Peyer's patch (tissue), 4 donors: ENCODE results near the gene RMP24.
"Not testable (repeated sequence)": the region's sequence is repeated elsewhere in the genome, so short reads cannot be mapped to it uniquely, and the experiment has no call there.

ENCODE experiments used
- DNase-seq, 3 donors: peaks; one replicate each; pipeline ENCODE4 v3.0.0-alpha.2; 2017 to 2019
- H3K27ac ChIP-seq, 4 donors: fragments of 200-600 bp; sonication (generic); one replicate each; pipeline ENCODE4 v1.5.1; 2016 to 2019
- H3K27me3 ChIP-seq, 2 donors: fragments of 200-600 bp; sonication (generic); one replicate each; pipeline ENCODE4 v1.5.1; 2019
- H3K36me3 ChIP-seq, 3 donors: fragments of 200-600 bp; sonication (generic); one replicate each; pipeline ENCODE4 v1.5.1; 2016 to 2019
- H3K4me1 ChIP-seq, 4 donors: fragments of 200-600 bp; sonication (generic); one replicate each; pipeline ENCODE4 v1.5.1; 2016 to 2019
- H3K4me3 ChIP-seq, 4 donors: fragments of 200-600 bp; sonication (generic); 1 replicate in 3 of 4; 2 replicates in 1 of 4; pipeline ENCODE4 v1.5.1; 2016 to 2019; ENCODE audit warnings: mild to moderate bottlenecking in 1 of 4
- H3K9me3 ChIP-seq, 4 donors: fragments of 200-600 bp; sonication (generic); one replicate each; pipeline ENCODE4 v1.5.1; 2016 to 2019; ENCODE audit warnings: mild to moderate bottlenecking in 1 of 4
- POLR2A ChIP-seq, 2 donors: fragments of 450-650 bp; IDR thresholded peaks; one replicate each; pipeline ENCODE4 v1.5.1; 2017; ENCODE audit warnings: antibody characterized with exemption in 2 of 2, mild to moderate bottlenecking in 2 of 2, moderate library complexity in 2 of 2
- TF ChIP-seq, protein P1 (sequence below), 6 experiments: fragments of 450-650 bp in 4 of 6; fragments of 200-600 bp in 2 of 6; sonication (generic) in 1 of 6; IDR thresholded peaks; one replicate each; pipeline ENCODE4 v1.5.1; 2017 to 2019; ENCODE audit warnings: antibody characterized with exemption in 6 of 6, mild to moderate bottlenecking in 3 of 6, moderate library complexity in 1 of 6

Gene RMP24

DNA sequence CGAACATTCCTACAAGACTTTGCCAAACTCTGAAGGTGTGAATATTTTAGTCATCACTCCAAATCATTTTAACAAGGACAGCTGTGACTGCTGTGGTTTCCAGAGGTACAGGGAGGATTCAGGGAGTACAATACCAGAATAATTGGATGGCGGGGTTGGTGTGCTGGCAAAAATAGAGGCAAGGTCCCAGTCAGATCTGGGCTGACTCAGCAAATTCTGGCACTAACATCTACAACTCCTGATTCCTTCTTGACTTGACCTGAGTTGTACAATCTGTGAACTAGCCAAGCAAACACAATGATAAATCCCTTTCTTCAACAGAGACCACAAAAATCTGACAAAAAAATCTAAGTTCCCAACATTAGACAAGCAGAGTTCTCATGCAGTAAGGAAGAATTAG, 40.4 kb downstream of the RMP24 start:
- Histone ChIP-seq H3K27me3 (no peaks in the 10 kb centered on the region), H3K4me3 (no peak overlapping the region), H3K4me1 (no peaks in the 10 kb centered on the region), H3K9me3 (no peaks in the 10 kb centered on the region), H3K36me3 (no peaks in the 10 kb centered on the region), H3K27ac (no peak overlapping the region)
- TF ChIP-seq POLR2A (IDR thresholded peaks at IDR 0.05): no peak
- TF ChIP-seq, protein P1, sequence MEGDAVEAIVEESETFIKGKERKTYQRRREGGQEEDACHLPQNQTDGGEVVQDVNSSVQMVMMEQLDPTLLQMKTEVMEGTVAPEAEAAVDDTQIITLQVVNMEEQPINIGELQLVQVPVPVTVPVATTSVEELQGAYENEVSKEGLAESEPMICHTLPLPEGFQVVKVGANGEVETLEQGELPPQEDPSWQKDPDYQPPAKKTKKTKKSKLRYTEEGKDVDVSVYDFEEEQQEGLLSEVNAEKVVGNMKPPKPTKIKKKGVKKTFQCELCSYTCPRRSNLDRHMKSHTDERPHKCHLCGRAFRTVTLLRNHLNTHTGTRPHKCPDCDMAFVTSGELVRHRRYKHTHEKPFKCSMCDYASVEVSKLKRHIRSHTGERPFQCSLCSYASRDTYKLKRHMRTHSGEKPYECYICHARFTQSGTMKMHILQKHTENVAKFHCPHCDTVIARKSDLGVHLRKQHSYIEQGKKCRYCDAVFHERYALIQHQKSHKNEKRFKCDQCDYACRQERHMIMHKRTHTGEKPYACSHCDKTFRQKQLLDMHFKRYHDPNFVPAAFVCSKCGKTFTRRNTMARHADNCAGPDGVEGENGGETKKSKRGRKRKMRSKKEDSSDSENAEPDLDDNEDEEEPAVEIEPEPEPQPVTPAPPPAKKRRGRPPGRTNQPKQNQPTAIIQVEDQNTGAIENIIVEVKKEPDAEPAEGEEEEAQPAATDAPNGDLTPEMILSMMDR (IDR thresholded peaks at IDR 0.05): no peak
- DNase-seq: no peak

DNA sequence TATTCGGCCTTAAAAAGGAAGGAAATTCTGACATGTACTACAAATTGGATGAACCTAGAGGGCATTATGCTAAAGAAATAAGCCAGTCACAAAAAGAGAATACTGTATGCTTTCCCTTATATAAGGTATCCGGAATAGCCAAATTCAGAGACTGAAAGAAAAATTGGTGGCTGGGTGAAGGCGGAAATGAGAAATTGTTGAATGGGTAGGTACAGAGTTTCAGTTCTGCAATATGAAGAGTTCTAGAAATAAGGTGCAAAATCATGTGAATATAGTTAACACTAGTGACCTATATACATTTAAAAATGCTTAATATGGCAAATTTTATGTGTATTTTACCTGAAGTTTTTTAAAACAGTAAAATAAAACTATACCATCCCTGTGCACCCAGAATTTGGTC, 43.1 kb downstream of the RMP24 start:
- Histone ChIP-seq H3K27ac (no peak overlapping the region), H3K36me3 (no peaks in the 10 kb centered on the region), H3K9me3 (no peaks in the 10 kb centered on the region), H3K4me3 (no peak overlapping the region), H3K4me1 (no peaks in the 10 kb centered on the region), H3K27me3 (no peaks in the 10 kb centered on the region)
- no peak for DNase-seq
- TF ChIP-seq, protein P1 (IDR thresholded peaks at IDR 0.05): no peak
- no peak for TF ChIP-seq POLR2A (IDR thresholded peaks at IDR 0.05)

DNA sequence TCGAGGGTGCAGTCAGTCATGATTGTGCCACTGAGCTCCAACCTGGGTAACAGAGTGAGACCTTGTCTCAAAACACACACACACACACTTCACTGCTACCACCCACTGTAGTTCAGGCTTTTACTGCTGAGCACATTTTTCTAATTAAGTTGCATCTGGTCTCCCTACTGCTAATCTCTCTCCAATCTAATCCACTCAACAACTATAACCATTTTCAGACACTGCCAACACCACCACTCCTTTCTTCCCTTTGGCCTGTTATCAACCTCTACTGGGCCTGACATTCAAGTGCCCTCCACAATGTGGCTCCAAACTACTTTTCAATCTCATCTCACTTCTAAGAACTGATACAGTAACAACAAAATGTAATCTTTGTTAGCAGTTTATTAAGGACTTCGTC, 44.8 kb downstream of the RMP24 start:
- Histone ChIP-seq H3K9me3 (no peaks in the 10 kb centered on the region), H3K4me1 (no peaks in the 10 kb centered on the region), H3K4me3 (no peak overlapping the region), H3K27ac (no peak overlapping the region), H3K27me3 (no peaks in the 10 kb centered on the region), H3K36me3 (no peaks in the 10 kb centered on the region)
- DNase-seq: no peak
- TF ChIP-seq, protein P1 (IDR thresholded peaks at IDR 0.05): no peak
- no peak for TF ChIP-seq POLR2A (IDR thresholded peaks at IDR 0.05)

DNA sequence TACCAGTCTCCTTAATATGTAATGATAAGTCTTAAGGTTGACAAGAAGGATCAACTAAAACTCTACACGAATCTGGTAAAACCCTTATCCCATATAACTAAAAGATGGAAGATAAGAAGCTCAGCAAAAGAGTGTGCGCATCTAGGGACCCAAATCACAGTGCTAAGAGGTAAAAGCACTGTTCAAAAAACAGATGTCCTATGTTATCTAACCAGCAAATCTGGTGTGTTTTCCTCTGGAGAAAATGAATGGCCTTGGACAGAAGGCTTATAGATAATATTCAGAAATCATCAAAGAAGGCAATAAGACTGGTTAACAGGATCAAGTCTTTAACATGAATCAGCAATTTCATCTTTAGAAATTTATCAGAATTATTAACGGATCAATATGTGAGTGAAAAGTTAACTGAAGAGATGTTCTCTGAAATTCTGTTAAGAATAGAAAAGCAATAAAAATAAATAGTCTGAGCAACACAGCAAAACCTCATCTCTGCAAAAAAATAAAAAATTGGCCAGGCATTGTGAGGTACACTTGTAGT, 47.8 kb downstream of the RMP24 start:
- Histone ChIP-seq H3K36me3 (peaks cover 0 to 6% (median 0%) of the 10 kb centered on the region in 3 donors), H3K4me3 (no peak overlapping the region), H3K4me1 (no peaks in the 10 kb centered on the region), H3K9me3 (no peaks in the 10 kb centered on the region), H3K27ac (no peak overlapping the region), H3K27me3 (no peaks in the 10 kb centered on the region)
- no peak for DNase-seq
- no peak for TF ChIP-seq POLR2A (IDR thresholded peaks at IDR 0.05)
- TF ChIP-seq, protein P1 (IDR thresholded peaks at IDR 0.05): no peak

DNA sequence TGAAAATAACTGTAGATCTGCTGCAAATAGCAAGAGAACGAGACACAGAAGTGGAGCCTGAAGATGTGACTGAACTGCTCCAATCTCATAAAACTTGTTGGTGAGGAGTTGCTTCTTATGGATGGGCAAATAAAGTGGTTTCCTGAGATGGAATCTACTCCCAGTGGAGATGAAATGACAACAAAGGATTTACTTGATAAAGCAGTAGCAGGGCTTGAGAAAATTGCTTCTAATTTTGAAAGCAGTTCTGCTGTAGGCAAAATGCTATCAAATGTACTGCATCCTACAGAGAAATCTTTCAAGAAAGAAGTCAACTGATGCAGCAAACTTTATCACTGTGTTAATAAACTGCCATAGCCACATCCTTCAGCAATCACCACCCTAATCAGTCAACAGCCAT, 50.9 kb downstream of the RMP24 start:
- H3K27me3 ChIP-seq: no peaks in the 10 kb centered on the region
- H3K9me3 ChIP-seq: no peaks in the 10 kb centered on the region
- no peaks in the 10 kb centered on the region for H3K4me1 ChIP-seq
- H3K36me3 ChIP-seq: peaks cover 0 to 32% (median 0%) of the 10 kb centered on the region in 3 donors
- H3K27ac ChIP-seq: no peak overlapping the region
- TF ChIP-seq, protein P1 (IDR thresholded peaks at IDR 0.05): no peak
- no peak for TF ChIP-seq POLR2A (IDR thresholded peaks at IDR 0.05)
- DNase-seq: no peak
- no peak overlapping the region for H3K4me3 ChIP-seq

DNA sequence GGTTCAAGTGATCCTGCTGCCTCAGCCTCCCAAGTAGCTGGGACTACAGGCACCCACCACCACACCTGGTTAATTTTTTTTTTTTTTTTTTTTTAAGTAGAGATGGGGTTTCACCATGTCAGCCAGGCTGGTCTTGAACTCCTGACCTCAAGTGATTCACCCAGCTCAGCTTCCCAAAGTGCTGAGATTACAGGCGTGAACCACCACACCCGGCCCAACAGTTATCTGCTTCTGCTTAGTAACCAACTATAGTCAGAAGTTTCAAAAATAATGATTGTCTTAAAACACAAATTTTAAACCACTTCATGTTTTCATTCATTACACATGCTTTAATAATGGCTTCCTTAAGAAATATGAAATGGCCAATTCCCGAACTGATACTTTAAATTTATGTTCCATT, 51.8 kb downstream of the RMP24 start:
- not testable (repeated sequence) for H3K4me3 ChIP-seq, H3K27ac ChIP-seq, H3K9me3 ChIP-seq, DNase-seq, H3K27me3 ChIP-seq, H3K4me1 ChIP-seq
- H3K36me3 ChIP-seq: peaks cover 0 to 41% (median 0%) of the 10 kb centered on the region in 3 donors
